Ishikawa (cell line): ENCODE results near the gene FRAS1.

ENCODE experiments used
- CEBPB ChIP-seq: IDR thresholded peaks from 2 replicates; pipeline ENCODE4 v1.6.1; 2012
- CREB1 ChIP-seq: IDR thresholded peaks from 2 replicates; pipeline ENCODE4 v1.6.1; 2012; ENCODE audit warnings: low read depth
- EP300 ChIP-seq: IDR thresholded peaks from 2 replicates; pipeline ENCODE4 v1.6.1; 2012; ENCODE audit warnings: borderline replicate concordance
- RAD21 ChIP-seq: IDR thresholded peaks from 2 replicates; pipeline ENCODE4 v1.6.1; 2012; ENCODE audit warnings: low read depth
- YY1 ChIP-seq: IDR thresholded peaks from 2 replicates; pipeline ENCODE4 v1.6.1; 2012; ENCODE audit warnings: low read depth
- TF ChIP-seq, protein P1 (sequence below): IDR thresholded peaks from 2 replicates; pipeline ENCODE4 v1.6.1; 2012; ENCODE audit warnings: low read depth, mild to moderate bottlenecking
- TF ChIP-seq, protein P2 (sequence below): IDR thresholded peaks from 2 replicates; pipeline ENCODE4 v1.6.1; 2012

DNA sequence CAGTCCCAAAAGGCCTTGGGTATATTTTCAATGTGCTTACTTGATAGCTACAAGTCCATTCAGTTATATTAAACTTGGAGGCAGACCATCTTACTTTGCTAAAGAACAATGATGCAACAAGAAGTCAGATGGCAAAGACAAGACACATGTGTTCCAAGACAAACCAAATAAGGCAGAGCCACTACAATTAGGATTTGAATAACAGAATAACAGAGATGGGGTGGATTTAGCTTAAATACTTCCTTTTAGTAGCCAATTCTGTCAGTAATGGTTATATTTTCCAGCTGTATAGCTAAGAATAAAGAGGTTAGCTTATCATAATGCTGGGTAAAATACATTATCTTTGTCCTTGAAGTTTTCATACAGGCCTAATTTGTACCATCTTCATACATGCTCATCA lies 37.7 kb upstream of the FRAS1 start:
- no peak for TF ChIP-seq EP300
- TF ChIP-seq CEBPB: no peak
- no peak for TF ChIP-seq CREB1
- no peak for TF ChIP-seq YY1
- TF ChIP-seq, protein P1, sequence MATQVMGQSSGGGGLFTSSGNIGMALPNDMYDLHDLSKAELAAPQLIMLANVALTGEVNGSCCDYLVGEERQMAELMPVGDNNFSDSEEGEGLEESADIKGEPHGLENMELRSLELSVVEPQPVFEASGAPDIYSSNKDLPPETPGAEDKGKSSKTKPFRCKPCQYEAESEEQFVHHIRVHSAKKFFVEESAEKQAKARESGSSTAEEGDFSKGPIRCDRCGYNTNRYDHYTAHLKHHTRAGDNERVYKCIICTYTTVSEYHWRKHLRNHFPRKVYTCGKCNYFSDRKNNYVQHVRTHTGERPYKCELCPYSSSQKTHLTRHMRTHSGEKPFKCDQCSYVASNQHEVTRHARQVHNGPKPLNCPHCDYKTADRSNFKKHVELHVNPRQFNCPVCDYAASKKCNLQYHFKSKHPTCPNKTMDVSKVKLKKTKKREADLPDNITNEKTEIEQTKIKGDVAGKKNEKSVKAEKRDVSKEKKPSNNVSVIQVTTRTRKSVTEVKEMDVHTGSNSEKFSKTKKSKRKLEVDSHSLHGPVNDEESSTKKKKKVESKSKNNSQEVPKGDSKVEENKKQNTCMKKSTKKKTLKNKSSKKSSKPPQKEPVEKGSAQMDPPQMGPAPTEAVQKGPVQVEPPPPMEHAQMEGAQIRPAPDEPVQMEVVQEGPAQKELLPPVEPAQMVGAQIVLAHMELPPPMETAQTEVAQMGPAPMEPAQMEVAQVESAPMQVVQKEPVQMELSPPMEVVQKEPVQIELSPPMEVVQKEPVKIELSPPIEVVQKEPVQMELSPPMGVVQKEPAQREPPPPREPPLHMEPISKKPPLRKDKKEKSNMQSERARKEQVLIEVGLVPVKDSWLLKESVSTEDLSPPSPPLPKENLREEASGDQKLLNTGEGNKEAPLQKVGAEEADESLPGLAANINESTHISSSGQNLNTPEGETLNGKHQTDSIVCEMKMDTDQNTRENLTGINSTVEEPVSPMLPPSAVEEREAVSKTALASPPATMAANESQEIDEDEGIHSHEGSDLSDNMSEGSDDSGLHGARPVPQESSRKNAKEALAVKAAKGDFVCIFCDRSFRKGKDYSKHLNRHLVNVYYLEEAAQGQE: no peak
- no peak for TF ChIP-seq RAD21
- TF ChIP-seq, protein P2, sequence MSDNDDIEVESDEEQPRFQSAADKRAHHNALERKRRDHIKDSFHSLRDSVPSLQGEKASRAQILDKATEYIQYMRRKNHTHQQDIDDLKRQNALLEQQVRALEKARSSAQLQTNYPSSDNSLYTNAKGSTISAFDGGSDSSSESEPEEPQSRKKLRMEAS: no peak
